Inflammatory macrophage treated with lipopolysaccharide for 1 hour (primary cell): ENCODE results near the gene WT1.
"Not testable (repeated sequence)": the region's sequence is repeated elsewhere in the genome, so short reads cannot be mapped to it uniquely, and the experiment has no call there.

Experiments
- DNase-seq, 2 donors: peaks; one replicate each; pipeline ENCODE4 v3.0.0-alpha.2; 2020 to 2022

WT1 gene

DNA sequence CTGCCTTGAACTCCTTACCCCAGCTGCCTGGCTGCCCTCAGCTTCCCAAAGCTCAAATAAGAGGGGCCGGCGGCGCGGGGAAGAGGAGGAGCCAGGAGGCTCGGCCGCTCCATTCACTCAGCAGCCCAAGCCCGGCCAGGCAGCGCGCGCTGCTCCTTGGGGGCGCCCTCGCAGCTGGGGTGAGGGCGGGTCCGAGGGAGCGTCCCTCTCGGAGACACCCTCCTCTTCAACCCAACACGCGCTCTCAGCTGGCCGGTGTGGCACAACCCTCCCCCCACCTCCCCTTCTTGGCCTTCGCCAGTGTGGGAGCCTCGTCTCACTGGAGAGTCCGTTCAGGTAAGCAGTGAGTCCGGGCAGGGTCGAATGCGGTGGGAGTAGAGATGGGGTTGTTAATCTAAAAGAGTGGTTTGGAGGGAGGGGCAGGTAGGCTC, at the start of gene WT1:
TSS of gene WT1 (minus strand) at position 29 of the 431 bp plus-strand sequence.
- DNase-seq, result no peak

- no peak for DNase-seq
Measured at GRCh38 chr11:32479291-32479690, 44.0 kb upstream of the WT1 start.

- no peak for DNase-seq
Measured at GRCh38 chr11:32478277-32478731, 43.0 kb upstream of the WT1 start.

GRCh38 chr11:32473282-32473909, 38.1 kb upstream of the WT1 start:
- DNase-seq, result no peak

DNA sequence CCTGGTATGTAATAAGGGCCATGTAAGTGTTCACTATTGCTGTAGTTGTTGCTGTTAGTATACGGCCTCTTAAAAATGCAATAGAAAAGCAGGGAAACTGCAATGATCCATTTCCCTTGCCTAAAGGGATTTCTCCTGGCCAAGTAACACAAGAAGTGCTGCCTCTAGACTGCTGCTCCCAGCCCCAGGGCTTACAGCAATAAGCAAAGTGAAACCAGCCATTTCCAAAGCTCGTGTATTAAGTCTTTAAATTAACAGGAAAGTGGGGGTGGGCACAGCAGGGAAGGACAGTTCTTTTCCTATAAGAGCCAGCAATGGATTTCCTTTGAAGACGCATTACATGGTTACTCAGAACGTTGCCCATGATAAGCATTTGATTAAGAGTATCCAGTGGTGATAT, 36.9 kb upstream of the WT1 start:
- no peak for DNase-seq

- DNase-seq, result not testable (repeated sequence)
Measured at GRCh38 chr11:32471544-32471943, 36.2 kb upstream of the WT1 start.

GRCh38 chr11:32469791-32470190, 34.5 kb upstream of the WT1 start:
- DNase-seq, result no peak

DNA sequence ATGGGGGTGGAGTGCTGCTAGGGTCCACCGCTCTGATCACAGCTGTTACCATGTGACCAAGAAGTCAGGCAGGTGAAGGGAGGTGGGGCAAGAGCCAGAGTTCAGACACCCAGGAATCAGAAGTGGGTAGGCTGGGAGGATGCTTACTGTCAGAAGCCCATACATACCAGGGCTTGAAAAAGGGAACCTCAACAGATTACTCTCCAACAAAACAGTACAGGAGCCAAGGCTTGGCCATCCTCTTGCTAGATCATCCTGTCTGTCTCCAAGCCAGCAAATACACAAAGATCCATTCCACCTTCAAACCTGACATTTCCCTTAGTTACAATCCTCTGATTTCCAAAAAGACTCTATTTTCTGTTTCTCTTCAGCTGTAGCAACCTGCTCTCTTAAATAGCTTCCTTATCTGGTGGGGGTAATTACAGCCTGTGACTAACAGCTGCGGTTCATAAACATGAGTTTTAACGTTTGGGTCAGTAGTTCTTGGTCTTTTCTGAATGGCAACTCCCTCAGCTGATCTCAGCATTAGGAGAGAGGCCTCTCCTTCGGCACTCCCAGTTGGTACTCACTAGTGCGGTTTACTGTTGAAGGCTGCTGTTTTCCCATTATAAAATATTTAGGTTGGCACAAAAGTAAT, 31.1 kb upstream of the WT1 start:
- DNase-seq, result no peak

- DNase-seq, result no peak
Measured at GRCh38 chr11:32464078-32464477, 28.7 kb upstream of the WT1 start.

DNA sequence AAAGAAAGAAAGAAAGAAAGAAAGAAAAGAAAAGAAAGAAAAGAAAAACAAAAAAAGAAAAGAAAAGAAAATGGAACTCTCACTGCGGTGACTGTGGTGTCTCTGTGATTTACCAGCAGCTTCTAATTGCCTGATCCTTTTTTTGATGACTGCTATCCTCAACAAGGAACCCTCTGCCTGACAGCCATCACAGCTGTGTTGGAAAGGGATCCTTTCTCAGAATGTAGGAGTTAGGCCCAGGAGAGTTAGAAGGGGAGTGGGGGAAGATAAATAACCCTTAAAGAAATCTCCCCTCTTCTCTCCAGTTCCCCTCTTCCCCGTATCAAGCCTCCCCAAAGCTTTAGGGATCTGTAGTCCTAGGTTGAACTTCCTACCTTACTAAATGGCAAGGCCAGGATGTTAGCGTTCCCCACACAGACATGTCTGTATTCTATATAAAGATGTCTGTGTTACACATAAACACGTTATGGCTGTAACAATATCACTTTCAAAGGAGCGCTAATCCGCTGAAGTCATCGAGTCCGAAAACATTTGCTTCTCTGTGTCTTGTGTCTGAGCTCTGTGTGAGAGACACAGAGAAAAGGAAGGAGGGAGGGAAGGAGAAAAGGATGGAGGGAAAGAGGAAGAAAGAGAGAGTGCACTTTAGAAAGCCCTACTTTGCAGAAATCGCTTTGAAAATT, 26.8 kb upstream of the WT1 start:
- no peak for DNase-seq

- no peak for DNase-seq
Measured at GRCh38 chr11:32456864-32457263, 21.5 kb upstream of the WT1 start.

DNA sequence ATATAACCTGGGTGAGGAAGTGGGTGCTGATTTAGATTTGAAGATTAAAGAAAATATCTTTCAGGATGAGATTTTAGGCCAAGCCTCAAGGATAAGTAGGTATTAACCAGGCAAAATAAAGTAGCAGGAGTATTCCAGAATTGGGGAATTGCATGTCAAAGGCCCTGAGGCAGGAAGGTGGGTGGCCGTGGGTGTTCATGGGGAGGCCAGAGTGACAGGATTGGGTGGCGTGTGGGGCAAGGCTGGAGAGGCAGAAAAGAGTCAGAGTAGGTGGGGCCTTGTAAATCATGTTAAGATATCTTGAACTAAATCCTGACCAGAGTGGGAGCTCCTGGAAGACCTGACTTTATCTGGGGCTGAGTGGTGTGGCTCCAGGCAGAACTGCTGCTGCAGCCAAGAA, 19.7 kb upstream of the WT1 start:
- DNase-seq, result no peak

- no peak for DNase-seq
Measured at GRCh38 chr11:32451808-32452207, 16.5 kb upstream of the WT1 start.

- no peak for DNase-seq
Measured at GRCh38 chr11:32450372-32450771, 15.0 kb upstream of the WT1 start.

DNA sequence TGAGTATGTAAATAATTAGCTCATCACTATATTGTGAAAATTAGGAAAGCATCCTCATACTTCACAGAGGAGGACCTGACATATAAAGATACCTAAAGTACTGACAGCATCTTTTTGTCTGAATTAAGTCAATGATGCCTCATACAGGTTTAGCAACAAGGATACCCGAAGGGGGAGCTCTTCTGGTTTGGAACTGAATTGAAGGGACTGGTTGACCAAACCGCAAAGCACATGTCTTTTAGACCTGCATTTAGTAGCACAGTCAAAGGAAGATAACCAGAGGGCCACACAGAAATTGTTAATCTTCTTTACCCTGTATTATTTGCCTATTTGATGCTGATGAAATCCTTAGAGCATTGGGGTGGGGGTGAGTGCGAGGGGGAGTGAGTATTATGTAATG, 12.9 kb upstream of the WT1 start:
- no peak for DNase-seq

GRCh38 chr11:32447252-32447651, 11.9 kb upstream of the WT1 start:
- DNase-seq, result no peak

DNA sequence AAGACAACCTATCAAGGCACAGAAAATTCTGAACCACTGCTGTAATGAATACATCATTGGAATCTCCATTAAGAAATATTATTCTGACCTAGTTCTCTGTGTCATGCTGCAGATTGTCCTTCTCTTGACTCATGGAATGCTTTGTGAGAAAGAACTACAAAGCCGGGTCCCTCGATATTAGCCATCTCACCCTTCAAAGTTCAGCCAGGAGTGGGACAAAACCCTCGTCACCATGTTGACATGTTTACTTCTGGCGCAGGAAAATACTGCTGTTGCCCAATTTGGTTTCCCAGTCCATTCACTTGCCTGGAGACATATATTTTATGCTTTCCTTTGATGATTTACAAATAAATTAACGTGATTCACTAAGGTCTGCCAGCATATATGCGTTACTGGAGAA, 10.9 kb upstream of the WT1 start:
- DNase-seq, result no peak

DNA sequence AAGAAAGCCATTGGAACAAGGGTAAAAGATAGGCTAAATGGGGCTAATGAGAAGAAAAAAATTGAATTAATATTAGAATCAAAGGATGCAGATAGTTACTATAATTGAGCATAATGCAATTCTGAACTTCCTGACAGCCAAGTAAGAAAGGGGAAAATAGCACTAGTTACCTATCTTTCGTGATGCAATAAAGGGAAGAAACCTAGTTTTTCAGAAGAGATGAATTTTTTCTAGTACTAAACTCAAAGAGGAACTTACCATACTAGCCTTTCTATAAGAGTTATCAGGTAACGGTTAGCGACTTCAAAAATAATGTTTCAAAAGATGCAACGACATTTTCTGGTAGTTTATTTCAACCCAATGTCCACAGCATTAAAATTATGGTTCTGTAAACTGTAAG, 8.8 kb upstream of the WT1 start:
- peak; percentile 42 to 52 for DNase-seq

DNA sequence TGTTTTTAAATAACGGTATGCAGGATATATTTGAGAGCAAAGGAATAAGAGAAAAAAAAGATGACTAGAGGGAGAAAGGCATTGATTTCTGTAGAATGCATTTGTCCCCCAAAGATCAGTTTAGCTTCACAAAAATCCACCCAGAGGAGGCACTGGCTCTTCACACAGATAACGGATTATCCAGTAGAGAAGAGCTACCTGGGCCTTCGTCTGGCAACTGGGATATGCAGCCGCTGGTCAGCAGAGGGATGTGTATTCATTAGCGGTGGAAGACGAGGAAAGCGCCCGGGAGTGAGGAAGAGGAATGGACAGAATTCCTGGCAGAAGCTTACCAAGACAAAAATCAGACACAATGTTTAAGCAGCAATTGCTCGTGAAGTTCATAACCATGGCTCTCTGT, 5.6 kb upstream of the WT1 start:
- DNase-seq, result no peak

DNA sequence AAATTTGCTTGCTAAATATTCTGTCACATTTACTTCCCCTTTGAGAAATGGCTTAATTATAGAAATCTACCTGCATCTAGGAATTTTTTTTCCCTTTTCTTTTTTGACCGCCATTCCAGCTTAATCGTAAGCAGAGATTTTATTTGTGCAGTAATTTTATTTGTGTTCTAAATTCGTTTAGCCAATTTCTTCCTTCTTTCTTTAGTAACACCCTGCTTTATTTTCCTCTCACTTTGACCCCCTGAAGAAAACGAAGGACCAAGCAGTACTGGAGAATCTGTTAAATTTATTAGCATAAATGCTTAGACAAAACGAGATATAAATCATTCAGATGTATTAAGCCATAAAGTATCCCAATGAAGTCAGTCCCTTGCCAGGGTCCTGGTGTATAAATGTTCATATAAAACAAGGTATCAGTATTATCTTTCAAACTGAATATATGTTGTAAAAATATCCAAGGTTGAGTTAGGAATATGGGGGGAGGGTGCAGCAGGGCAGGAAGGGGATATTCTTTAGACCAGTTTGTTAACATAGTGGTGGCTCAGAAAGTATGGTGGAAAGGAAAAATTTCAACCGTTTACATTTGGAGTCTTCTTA, 5.1 kb upstream of the WT1 start:
- no peak for DNase-seq

DNA sequence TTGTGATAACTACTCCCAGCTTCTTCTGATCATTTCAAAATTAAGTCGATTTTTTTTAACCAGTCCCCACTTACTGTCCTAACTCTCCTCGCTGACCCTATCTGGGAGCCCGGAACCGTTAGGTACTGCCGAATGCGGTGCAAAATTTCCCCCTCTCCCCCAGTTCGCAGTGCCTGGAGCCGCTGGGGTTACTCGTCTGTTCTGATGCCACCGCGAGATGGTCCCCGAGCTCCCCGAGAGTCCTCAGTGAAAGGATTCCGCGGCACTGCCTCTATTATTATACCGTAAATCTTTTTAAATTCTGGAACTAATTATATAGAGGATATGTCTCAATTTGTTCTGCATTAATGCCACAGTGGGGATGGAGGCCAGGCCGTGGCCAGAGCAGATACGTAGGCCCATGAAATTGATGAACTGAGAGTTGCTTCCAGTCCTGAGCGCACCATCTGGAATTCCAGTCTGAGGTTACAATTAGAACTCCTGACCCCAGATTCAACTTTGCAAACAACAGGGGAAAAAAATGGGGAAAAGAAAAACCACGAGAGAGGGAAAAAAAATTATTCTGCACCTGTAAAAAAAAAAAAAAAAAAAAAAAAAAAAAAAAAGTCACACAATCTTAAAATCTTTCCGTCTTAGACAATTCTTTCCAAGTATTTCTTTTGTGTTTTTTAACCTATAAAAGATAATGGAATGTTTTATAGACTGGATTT, 4.3 kb upstream of the WT1 start:
- DNase-seq, result no peak

DNA sequence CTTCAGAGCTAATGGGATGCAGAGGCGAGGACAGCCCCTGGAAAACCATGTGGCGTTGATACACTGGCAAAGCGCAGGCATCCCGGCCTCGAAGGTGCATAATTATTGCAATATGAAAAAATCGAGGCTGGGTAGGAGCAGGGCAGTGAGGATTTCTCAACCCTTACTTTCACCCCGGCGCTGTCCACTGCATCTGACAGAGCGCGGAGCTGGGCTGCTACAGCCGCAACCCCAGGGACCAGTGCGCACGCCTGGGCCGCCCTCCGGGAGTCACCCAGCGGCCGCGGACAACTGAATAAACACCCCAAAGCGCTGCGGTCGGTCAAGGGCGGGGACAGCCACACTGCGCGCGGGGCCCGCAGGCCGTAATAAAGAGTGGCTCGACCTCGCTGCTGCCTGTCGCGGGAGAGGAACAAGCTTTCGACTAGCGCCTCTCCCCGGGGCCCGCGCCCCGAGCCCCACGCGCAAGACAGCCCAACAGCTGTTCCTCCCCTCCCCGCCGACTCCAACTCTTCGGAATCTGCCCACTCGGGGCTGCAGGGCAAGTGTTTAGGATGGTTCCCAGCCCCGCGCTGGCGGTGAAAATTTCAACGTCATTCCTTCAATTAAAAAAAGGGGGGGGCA, 3.6 kb upstream of the WT1 start:
- no peak for DNase-seq

GRCh38 chr11:32438346-32438865, 3.1 kb upstream of the WT1 start:
- DNase-seq, result no peak
